GM12878 (cell line): ENCODE data around the gene CDH2. TPM values are rescaled to one million over a fixed set of nuclear protein-coding genes. Genes with fewer than 3 reads are reported as not detected.

Experiments
- ATAC-seq: fragments of 200-7000 bp; cut with Tn5 transposase; 3 replicates; pipeline ENCODE4 v1.9.1; 2020; ENCODE audit warnings: mild to moderate bottlenecking, moderate library complexity
- BruUV-seq: library from RNA; stranded (reverse); fragments of 400-500 nt; replicated peaks from 2 replicates; lab custom pipeline; 2021; lab: Mats Ljungman, UMichigan
- CTCF ChIA-PET: fragments of 300-600 bp; sonication (Branson Sonifier 250); formaldehyde crosslinking; extraction: SDS; loops from one replicate; lab custom pipeline; 2021; ENCODE audit warnings: inconsistent platforms; lab: Yijun Ruan, JAX
- POLR2A ChIA-PET: fragments of 350-600 bp; formaldehyde crosslinking; extraction: SDS; loops from one replicate; lab custom pipeline; 2021; ENCODE audit warnings: inconsistent platforms; lab: Charles Lee
- RAD21 ChIA-PET: fragments of 300-600 bp; sonication (Branson Sonifier 250); formaldehyde crosslinking; loops from one replicate; lab custom pipeline; 2023; ENCODE audit warnings: antibody characterized with exemption; ENCODE audit not compliant: unreplicated experiment; lab: Charles Lee
- SMC1A ChIA-PET: fragments of 300-600 bp; sonication (Branson Sonifier 250); formaldehyde crosslinking; loops from one replicate; lab custom pipeline; 2023; ENCODE audit not compliant: unreplicated experiment, uncharacterized antibody; lab: Charles Lee
- DNase-seq: peaks from one replicate; pipeline ENCODE4 v3.0.0-alpha.2; 2011; ENCODE audit warnings: low read depth, low spot score
- FAIRE-seq: peaks from 3 replicates; lab custom pipeline; 2011; peaks lifted over from hg19 to GRCh38; lab: Jason Lieb, UNC
- H2AFZ ChIP-seq: 2 replicates; pipeline ENCODE4 v1.6.0; 2011; ENCODE audit warnings: low read depth, low read length, control low read depth; ENCODE audit not compliant: control insufficient read depth
- H3K27ac ChIP-seq: 2 replicates; pipeline ENCODE4 v1.5.1; 2011; ENCODE audit warnings: control low read depth; ENCODE audit not compliant: control insufficient read depth, insufficient read depth
- H3K27me3 ChIP-seq, 2 experiments: replicated peaks in 1 of 2; 2 replicates each; pipeline versions ENCODE4 v1.6.0 to v1.6.1; 2011; ENCODE audit warnings: low read length in 1 of 2; ENCODE audit not compliant: control insufficient read depth in 2 of 2, insufficient read depth in 2 of 2
- H3K36me3 ChIP-seq, 2 experiments: 2 replicates each; pipeline ENCODE4 v1.5.1; 2011; ENCODE audit warnings: low read length in 1 of 2; ENCODE audit not compliant: control insufficient read depth in 2 of 2, insufficient read depth in 2 of 2
- H3K4me1 ChIP-seq: 2 replicates; pipeline ENCODE4 v1.6.1; 2011; ENCODE audit warnings: mild to moderate bottlenecking, low read length, moderate library complexity, mixed read lengths; ENCODE audit not compliant: control insufficient read depth, insufficient read depth
- H3K4me2 ChIP-seq: 2 replicates; pipeline ENCODE4 v1.6.0; 2011; ENCODE audit warnings: control low read depth; ENCODE audit not compliant: control insufficient read depth, insufficient read depth
- H3K4me3 ChIP-seq: fragments of 200-600 bp; sonication (generic); 2 replicates; pipeline ENCODE4 v1.5.1; 2016
- H3K79me2 ChIP-seq: 2 replicates; pipeline ENCODE4 v1.6.0; 2011; ENCODE audit warnings: low read length; ENCODE audit not compliant: control insufficient read depth, insufficient read depth
- H3K9ac ChIP-seq: 2 replicates; pipeline ENCODE4 v1.8.0; 2011; ENCODE audit warnings: low read length, control low read depth, mixed read lengths; ENCODE audit not compliant: control insufficient read depth, insufficient read depth
- H3K9me3 ChIP-seq: replicated peaks from 3 replicates; pipeline ENCODE4 v1.5.1; 2011; ENCODE audit warnings: mild to moderate bottlenecking, low read length; ENCODE audit not compliant: control insufficient read depth, insufficient read depth
- H4K20me1 ChIP-seq: 2 replicates; pipeline ENCODE4 v1.6.0; 2011; ENCODE audit not compliant: control insufficient read depth, insufficient read depth
- E4F1 ChIP-seq: fragments of 450-650 bp; IDR thresholded peaks from 2 replicates; pipeline ENCODE4 v1.6.1; 2018; ENCODE audit warnings: borderline replicate concordance, mild to moderate bottlenecking; ENCODE audit not compliant: partially characterized antibody
- EED ChIP-seq: sonication (generic); IDR thresholded peaks from 2 replicates; pipeline ENCODE4 v1.6.1; 2016; ENCODE audit warnings: antibody characterized with exemption, low read depth
- KLF5 ChIP-seq: fragments of 450-650 bp; IDR thresholded peaks from 2 replicates; pipeline ENCODE4 v1.6.1; 2014; ENCODE audit warnings: mild to moderate bottlenecking; ENCODE audit not compliant: partially characterized antibody
- PAX5 ChIP-seq: IDR thresholded peaks from 2 replicates; pipeline ENCODE4 v1.6.1; 2011; ENCODE audit warnings: low read depth, low read length, borderline replicate concordance
- PML ChIP-seq: IDR thresholded peaks from 2 replicates; pipeline ENCODE4 v1.6.1; 2012; ENCODE audit warnings: low read length, inconsistent platforms
- ZBTB33 ChIP-seq: fragments of 450-650 bp; IDR thresholded peaks from 2 replicates; pipeline ENCODE4 v1.6.1; 2017; ENCODE audit warnings: mild to moderate bottlenecking
- WGBS: methylation state at CpG from one replicate; pipeline ENCODE4 v1.1.6; 2016; ENCODE audit warnings: low lambda C conversion rate; ENCODE audit not compliant: insufficient replicate concordance, insufficient coverage; ENCODE audit errors: missing lambda C conversion rate; 5-methylcytosine and 5-hydroxymethylcytosine counted together
- in situ Hi-C: fragments of 300-500 bp; cut with MboI; formaldehyde crosslinking; loops from 9 replicates; pipeline ENCODE4 v1.14.3; 2018; ENCODE audit warnings: mixed read lengths
- intact Hi-C: fragments of 100-400 bp; cut with micrococcal nuclease; formaldehyde crosslinking; loops from one replicate; pipeline ENCODE4 v1.14.2; 2022; ENCODE audit not compliant: unreplicated experiment
- polyA plus RNA-seq, 11 experiments: library from polyadenylated mRNA; depleted of rRNA in 4 of 11; unstranded in 6 of 11; stranded (reverse) in 5 of 11; fragments of >200 nt; fragmentation: Nextera tagmentation in 4 of 11; fragmentation: Illumina TruSeq in 1 of 11; extraction: Ambion mirVana in 4 of 11; extraction: Trizol in 1 of 11; gene quantifications; 1 replicate in 1 of 11; 2 replicates in 10 of 11; pipeline versions ENCODE4 v1.2.1 to v1.2.3, GENCODE V29; 2011 to 2016; ENCODE audit warnings: inconsistent platforms in 2 of 11, missing spikeins in 2 of 11, low read depth in 1 of 11
- total RNA-seq, 4 experiments: library from RNA; depleted of rRNA in 3 of 4; stranded (reverse); fragments of >200 nt in 3 of 4; fragmentation: Illumina TruSeq in 1 of 4; extraction: Trizol in 1 of 4; gene quantifications; 2 replicates each; pipeline versions ENCODE4 v1.2.1 to v1.2.3, GENCODE V29; 2013 to 2021

Gene CDH2
- total and polyA plus RNA-seq, 10 of the 15 experiments (the other 5 are each of a cell fraction or from before 2014, with no cell fraction given) = 0.01 to 0.25 (median 0.06) TPM; not detected in 4

GRCh38 chr18:28151434-28151833 is 25.5 kb downstream of the CDH2 start:
- in situ Hi-C loops (no loop called here), intact Hi-C loops (no loop called here)
- 44% methylated on average over 1 of the region's 1 CpG for WGBS
- ChIA-PET SMC1A (no interaction called here), RAD21 (no interaction called here), CTCF (no interaction called here), POLR2A (no interaction called here)
- H3K4me1 ChIP-seq = no peaks in the 10 kb centered on the region
- no peak overlapping the region for H3K4me2 ChIP-seq
- no peak overlapping the region for H3K9ac ChIP-seq
- BruUV-seq = no TSS peak
- H3K27ac ChIP-seq = no peak overlapping the region
- no peaks in the 10 kb centered on the region for H3K79me2 ChIP-seq
- H3K4me3 ChIP-seq = no peak overlapping the region
- H3K9me3 ChIP-seq = no peaks in the 10 kb centered on the region
- TF ChIP-seq ZBTB33 = no peak
- DNase-seq = no peak
- no peaks in the 10 kb centered on the region; a peak in 1 of 4 replicates for H3K27me3 ChIP-seq
- no peaks in the 10 kb centered on the region for H3K36me3 ChIP-seq
- no peak for ATAC-seq
- no peak for FAIRE-seq
- H4K20me1 ChIP-seq = no peaks in the 10 kb centered on the region
- H2AFZ ChIP-seq = no peak overlapping the region

GRCh38 chr18:28150925-28151324 is 26.0 kb downstream of the CDH2 start:
- Histone ChIP-seq H3K27me3 (no peaks in the 10 kb centered on the region; a peak in 1 of 4 replicates), H4K20me1 (no peaks in the 10 kb centered on the region), H3K36me3 (no peaks in the 10 kb centered on the region), H3K79me2 (no peaks in the 10 kb centered on the region), H3K4me3 (no peak overlapping the region), H3K4me2 (no peak overlapping the region), H3K4me1 (no peaks in the 10 kb centered on the region), H3K27ac (no peak overlapping the region), H3K9ac (no peak overlapping the region), H3K9me3 (no peaks in the 10 kb centered on the region), H2AFZ (no peak overlapping the region)
- no peak for DNase-seq
- 0% methylated on average over 1 of the region's 1 CpG for WGBS
- in situ Hi-C loops (no loop called here), intact Hi-C loops (no loop called here)
- RAD21 ChIA-PET = no interaction called here
- POLR2A ChIA-PET = no interaction called here
- SMC1A ChIA-PET = no interaction called here
- no peak for TF ChIP-seq KLF5
- TF ChIP-seq E4F1 = no peak
- TF ChIP-seq EED = no peak
- no peak for TF ChIP-seq PML
- TF ChIP-seq PAX5 = no peak
- CTCF ChIA-PET = no interaction called here
- FAIRE-seq = no peak
- ATAC-seq = no peak
- BruUV-seq = no TSS peak
